GM12874 (cell line): ENCODE data around the gene LHFPL4.
A peak's percentile ranks its signal among the peaks of the same experiment; 100 is the strongest.

Experiments
- CTCF ChIP-seq: IDR thresholded peaks from 2 replicates; pipeline ENCODE4 v1.5.1; 2011; ENCODE audit warnings: low read depth, mild to moderate bottlenecking, control low read depth, low read length, moderate library complexity; ENCODE audit not compliant: insufficient read depth

LHFPL4 gene

GRCh38 chr3:9501226-9501625, 52.4 kb downstream of the LHFPL4 start:
- no peak for TF ChIP-seq CTCF

- TF ChIP-seq CTCF, result peak; percentile 87
Measured at GRCh38 chr3:9500108-9501050, 53.2 kb downstream of the LHFPL4 start.

- no peak for TF ChIP-seq CTCF
Measured at GRCh38 chr3:9499455-9500107, 54.0 kb downstream of the LHFPL4 start.

GRCh38 chr3:9498781-9499180, 54.8 kb downstream of the LHFPL4 start:
- TF ChIP-seq CTCF, result no peak

GRCh38 chr3:9497821-9498565, 55.6 kb downstream of the LHFPL4 start:
- no peak for TF ChIP-seq CTCF

GRCh38 chr3:9496893-9497292, 56.7 kb downstream of the LHFPL4 start:
- TF ChIP-seq CTCF, result no peak

GRCh38 chr3:9491506-9491905, 62.1 kb downstream of the LHFPL4 start:
- TF ChIP-seq CTCF, result no peak
